ENCODE results near the gene AVPR2.

Gene AVPR2

GRCh38 chrX:153932220-153932915, 27.9 kb downstream of the AVPR2 start:
- DNase-seq (ENCODE audit: low read depth in 2 of 2), result no peak

DNA sequence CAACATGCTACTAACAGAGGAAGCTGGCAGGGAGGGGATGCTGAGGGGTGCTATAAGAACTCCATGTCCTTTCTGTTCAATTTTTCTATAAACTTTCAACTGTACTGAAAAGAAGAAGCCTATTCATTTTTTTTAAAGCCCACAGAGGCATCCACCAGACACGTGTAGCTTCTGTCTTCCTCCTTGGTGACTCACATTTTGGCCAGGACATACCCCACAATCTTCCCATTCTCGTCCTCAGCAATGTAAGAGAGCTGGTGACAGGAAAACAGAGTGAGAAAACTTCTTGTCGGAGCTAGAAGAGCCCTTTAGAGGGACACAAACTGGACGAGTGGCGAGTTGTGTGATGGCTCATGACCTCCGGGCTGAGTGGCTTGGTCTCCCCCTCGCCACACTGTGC, 29.3 kb downstream of the AVPR2 start:
- no peak for DNase-seq (ENCODE audit: low read depth in 2 of 2)

DNA sequence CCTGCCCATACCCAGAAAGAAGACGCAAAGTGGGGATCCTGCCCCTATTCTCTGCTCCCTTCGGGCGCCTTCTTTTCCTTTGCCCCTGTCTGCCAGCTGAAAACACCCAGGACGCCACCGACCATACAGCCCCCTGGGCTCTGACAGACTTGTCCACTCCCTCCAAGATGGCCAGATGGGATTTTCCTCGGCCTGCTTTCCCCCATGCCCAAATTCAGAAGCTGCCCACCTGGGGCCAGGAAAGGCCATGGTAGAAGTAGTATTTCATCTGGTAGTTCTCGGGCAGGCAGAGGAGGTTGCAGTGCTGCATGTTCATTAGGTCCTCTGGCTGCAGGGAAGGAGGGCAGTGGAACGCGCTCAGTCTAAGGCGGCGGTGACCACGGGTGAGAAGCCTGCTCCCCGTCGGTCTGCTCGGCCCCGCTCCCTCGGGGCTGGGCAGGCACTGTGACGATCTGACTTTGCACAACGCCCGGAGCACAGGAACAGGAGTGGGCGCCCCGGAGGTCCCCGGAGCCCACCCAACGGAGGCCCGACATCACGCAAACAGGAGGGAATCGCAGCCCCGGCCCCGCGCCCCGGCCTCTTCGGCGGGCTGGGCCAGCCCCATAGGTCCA, 29.8 kb downstream of the AVPR2 start:
- DNase-seq (ENCODE audit: low read depth in 2 of 2), result no peak

DNA sequence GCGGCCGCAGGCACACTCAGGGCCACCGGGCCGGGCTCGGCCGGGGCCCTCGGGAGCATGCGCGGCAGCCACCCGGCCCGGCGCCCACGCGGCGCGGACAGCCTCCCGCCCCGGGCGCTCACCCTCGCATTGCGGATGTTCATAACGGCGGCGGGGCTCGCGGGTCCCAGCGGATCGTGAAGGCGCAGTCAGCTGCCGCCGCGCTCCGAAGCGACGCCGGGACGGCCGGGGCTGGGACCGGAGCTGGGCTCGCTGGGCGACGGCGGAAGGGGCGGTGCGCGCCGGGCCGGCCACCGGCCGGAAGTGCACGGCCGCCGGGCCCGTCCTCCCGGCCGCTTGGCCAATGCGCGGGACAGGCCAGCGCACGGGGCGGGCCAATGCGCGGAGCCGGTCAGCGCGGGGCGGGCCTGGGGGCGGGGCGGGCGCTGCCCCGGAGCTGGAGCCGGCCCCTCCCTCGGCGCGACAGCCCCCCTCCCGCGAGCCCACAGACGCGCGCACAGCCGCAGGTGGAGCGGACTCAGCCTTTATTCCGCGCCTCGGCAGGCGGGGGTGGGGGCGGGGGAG, 30.4 kb downstream of the AVPR2 start, which contains the start of gene NAA10:
Gene NAA10 (minus strand): TSS at position 276 of the 564 bp plus-strand sequence. CDS start 133 bp downstream, at position 143.
- DNase-seq (ENCODE audit: low read depth in 2 of 2), result no peak

DNA sequence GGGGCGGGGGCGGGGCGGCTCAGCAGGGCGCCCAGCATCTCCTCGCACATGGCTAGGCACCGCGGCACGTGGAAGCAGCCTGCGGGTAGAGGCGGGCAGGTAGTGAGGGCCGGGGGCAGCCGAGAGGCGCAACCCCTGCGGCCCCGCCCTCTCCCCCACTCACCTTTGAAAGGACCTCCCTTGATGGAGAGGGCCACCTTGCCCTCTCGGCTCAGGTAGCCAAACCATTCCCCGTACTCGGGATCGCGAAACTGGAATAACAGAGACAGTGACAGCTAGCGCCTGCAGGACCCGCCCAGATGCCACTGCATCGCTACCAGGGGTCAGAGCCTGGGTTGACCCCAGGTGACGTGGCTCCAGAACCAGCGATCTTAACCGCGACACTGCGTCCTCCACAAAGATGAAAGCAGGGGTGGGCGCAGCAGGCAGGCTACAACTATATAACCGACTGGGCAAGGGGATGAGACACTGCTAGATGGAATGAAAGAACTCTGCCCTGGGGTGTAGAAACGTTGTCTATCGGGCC, 30.9 kb downstream of the AVPR2 start:
- no peak for DNase-seq (ENCODE audit: low read depth in 2 of 2)

DNA sequence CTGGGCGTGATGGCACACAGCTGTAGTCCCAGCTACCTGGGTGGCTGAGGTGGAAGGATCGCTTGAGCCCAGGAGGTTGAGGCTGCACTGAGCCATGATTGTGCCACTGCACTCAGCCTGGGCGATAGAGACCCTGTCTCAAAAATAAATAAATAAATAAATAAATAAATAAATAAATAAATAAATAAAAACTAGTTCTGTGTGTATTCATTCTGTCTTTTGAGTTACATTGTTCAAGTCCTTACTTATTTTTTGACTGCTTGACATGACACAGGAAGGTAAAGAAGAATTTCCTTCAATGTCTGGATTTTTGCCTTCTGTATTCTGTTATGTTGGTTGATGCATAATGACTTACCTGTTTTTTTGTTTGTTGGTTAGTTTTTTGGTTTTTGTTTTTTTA, 32.6 kb downstream of the AVPR2 start:
- DNase-seq (ENCODE audit: low read depth in 2 of 2), result no peak

DNA sequence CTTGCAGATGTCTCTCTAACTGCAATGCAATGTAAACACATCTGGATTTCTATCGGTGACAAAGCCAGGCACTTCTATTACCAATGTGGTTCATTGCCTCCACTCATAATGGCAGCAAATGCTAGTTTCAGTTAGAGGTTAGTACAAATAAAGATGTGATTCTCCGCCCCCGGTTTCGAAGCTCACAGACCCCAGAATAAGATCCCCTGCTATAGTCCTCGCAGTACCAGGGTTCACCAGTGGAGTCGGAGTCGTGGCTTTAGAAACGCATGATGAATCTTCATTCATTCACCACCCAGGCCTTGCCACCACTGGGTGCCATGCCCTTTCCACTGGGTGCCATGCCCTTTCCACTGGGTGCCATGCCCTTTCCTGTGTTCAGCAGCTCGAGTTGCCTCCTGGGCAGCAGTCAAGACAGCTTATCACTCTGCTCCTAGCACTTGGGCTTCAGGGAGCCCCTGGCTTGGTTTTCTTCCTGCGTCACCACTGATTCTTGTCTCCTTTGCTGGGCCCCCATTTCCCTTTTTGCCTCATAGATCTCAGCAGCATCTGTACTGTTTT, 33.8 kb downstream of the AVPR2 start:
- no peak for DNase-seq (ENCODE audit: low read depth in 2 of 2)

DNA sequence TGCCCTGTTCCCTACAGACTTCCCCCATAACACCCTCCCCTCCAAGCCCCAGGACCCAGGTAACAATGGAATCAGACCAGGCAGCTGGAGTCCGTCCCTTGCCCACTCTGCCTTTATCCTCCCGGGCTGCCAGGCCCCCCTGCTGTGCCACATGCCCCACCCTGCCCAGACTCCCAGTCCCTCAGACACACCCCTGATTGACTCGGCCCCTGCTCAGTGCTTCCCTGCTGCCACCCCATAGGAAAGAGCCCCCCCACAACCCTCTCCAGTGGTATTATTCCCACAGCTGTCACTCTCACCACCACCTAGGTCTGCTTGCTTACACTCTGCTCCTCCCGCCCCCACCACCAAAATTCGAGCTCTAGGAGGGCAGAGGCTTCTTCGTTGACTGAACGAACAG, 35.1 kb downstream of the AVPR2 start:
- DNase-seq (ENCODE audit: low read depth in 2 of 2), result no peak

DNA sequence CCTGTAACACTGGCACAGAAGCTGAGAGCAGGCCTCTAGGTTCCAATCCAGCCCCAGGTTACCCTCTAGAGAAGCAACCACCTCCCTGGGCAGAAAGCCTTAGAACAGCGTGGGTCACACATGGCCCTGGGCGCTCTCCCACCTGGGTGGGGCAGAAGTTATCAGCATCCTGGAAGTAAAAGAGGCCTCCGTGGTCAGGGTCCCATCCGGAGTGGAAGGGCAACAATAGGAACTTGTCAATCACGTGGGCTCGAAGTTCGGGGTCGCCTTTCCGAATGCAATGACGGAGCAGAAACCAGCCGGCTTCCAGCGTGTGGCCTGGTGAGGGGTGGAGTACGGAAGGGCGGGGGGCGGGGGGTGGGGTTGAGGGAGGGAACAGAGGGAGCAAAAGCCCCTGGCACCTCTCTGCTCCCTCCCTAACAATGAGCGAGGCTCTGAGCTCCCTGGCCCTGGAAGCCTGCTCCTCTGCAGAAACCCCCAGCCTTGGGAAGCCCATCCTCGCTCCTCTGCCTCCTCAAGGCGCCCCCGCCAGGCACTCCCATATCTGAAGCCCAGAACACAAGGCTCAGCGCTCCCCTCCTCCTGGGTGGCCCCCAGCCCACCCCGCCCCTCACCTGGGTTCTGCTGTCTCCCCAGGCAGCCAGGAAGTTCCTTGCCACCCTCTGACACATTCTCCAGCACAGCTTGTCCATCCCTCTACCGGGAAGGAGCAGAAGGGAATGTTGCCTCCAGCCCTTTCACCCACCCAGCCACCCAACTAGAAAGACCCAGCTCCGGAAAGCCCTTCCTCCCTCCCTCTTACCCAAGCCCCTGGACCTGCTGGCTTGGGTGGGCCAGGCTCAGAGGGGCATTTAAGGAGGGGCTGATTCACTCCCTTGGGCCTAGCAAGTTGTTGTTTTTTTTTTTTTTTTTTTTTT, 37.1 kb downstream of the AVPR2 start:
- DNase-seq (ENCODE audit: low read depth in 2 of 2), result no peak

- no peak for DNase-seq (ENCODE audit: low read depth in 2 of 2)
These were observed 39.8 kb downstream of the AVPR2 start, which contains the start of gene RENBP for GRCh38 chrX:153944140-153944799. TSS of gene RENBP (minus strand) at chrX:153944643. CDS start at chrX:153944610, 33 bp downstream.

DNA sequence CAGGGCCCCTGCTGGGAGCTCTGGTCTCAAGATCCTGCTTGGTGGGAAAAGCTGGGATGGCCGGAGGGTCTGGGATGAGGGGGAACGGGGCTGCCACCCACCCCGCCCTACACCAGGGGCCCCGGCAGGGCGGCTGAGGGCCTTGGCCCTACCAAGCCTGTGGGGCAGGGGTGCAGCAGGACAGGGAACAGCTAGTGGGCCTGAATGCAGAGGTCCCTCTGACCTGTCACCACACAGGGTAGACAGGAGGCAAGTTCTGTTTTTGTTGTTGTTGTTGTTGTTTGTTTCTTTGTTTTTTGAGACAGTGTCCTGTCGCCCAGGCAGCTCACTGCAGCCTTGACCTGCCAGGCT, 40.3 kb downstream of the AVPR2 start:
- DNase-seq (ENCODE audit: low read depth in 2 of 2), result no peak

- no peak for DNase-seq (ENCODE audit: low read depth in 2 of 2)
These were observed 41.8 kb downstream of the AVPR2 start for GRCh38 chrX:153945956-153946943.

GRCh38 chrX:153947009-153947769, 42.7 kb downstream of the AVPR2 start:
- peak; percentile 53 to 64 for DNase-seq (ENCODE audit: low read depth in 2 of 2)

- DNase-seq (ENCODE audit: low read depth in 2 of 2), result no peak
These were observed 43.6 kb downstream of the AVPR2 start for GRCh38 chrX:153948002-153948466.

DNA sequence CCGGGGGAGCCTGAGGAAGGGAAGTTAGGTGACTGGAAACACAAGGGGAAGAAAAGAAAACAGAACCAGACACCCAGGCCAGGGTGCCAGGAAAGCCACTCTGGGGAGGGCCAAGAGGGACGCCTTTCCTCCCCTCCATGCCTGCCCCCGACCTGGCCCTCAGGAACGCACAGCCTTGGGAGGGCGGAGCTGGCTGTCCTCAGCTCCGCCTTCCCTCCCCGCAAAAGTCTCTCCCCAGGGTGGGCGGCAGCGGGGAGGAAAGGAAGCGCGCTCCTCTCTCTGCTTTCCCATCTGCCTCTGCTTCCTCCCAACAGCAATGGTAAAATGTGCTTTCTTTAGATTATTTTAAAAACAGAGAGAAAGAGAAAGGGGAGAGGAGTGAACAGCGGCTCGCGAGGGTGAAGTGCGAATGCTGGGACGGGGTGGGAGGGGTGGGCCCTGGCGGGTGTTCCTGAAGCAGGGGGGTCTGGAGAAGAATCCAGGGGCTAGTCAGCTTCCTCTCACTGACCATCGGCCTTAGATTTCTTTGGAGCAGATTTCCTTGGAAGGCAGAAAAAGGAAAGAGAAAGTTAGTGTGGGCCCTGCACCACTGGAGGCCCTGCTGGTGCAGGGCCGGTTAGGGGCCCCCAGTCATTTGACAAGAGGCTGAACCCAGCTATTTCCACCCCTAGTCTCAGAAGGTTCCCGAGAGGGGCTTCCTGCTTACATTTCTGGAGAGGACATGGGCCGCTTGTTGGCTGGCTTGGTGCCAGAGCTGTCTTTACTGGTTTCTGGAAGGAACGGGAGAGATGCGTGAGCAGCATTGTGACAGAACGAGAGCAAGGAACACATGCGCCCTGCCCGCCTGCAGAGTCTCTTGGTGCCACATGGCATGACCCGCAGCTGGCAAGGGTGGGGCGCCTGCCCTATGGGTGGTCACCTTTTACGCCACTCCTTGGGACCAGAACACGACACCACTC, 44.7 kb downstream of the AVPR2 start:
- no peak for DNase-seq (ENCODE audit: low read depth in 2 of 2)

DNA sequence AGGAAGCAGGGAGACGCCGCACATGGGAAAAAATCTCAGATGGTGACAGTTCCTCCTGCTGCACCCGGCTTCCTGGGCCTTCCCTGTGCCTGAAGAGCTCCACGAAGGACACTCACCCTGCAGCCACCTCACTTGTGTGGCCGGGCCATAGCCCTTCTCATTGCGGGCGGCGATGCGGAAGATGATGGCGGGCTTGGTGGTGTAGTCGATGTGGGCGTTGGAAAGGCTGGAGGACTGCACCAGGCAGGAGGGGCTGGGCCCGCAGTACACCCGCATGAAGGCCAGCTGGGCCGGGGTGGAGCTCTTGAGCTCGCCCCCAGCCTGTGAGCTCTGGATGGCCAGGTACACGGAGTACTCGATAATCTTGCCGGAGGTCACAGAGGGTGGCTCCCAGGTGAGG, 45.7 kb downstream of the AVPR2 start:
- no peak for DNase-seq (ENCODE audit: low read depth in 2 of 2)

GRCh38 chrX:153951683-153952372, 47.4 kb downstream of the AVPR2 start:
- no peak for DNase-seq (ENCODE audit: low read depth in 2 of 2)
